ENCODE results near the gene KIR2DL4. TPM values are rescaled to one million over a fixed set of nuclear protein-coding genes. Genes with fewer than 3 reads are reported as not detected.
A peak's percentile ranks its signal among the peaks of the same experiment; 100 is the strongest.
"Not testable (repeated sequence)": the region's sequence is repeated elsewhere in the genome, so short reads cannot be mapped to it uniquely, and the experiment has no call there.

Gene KIR2DL4
- total RNA-seq (2014; rRNA removed; shearing (Covaris generic)) = not detected in 2 replicates

DNA sequence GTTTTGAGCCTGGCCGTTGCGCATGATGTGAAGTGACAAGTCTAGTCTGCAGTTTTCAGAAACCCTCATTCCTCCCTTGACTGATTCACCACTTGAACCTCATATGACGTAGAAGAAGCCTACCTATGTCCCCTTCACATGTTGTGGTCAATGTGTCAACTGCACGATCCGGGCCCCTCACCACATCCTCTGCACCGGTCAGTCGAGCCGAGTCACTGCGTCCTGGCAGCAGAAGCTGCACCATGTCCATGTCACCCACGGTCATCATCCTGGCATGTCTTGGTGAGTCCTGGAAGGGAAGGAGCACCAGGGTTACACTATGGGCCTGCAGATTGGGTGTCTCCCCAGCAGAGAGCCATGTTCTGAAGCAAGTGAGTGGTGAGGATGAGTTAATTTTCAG lies at the start of gene KIR2DL4:
TSS of gene KIR2DL4 (plus strand) at position 201 of the 400 bp plus-strand sequence. CDS start at position 243, 42 bp downstream.
- no peak for DNase-seq (ENCODE audit: low spot score)

DNA sequence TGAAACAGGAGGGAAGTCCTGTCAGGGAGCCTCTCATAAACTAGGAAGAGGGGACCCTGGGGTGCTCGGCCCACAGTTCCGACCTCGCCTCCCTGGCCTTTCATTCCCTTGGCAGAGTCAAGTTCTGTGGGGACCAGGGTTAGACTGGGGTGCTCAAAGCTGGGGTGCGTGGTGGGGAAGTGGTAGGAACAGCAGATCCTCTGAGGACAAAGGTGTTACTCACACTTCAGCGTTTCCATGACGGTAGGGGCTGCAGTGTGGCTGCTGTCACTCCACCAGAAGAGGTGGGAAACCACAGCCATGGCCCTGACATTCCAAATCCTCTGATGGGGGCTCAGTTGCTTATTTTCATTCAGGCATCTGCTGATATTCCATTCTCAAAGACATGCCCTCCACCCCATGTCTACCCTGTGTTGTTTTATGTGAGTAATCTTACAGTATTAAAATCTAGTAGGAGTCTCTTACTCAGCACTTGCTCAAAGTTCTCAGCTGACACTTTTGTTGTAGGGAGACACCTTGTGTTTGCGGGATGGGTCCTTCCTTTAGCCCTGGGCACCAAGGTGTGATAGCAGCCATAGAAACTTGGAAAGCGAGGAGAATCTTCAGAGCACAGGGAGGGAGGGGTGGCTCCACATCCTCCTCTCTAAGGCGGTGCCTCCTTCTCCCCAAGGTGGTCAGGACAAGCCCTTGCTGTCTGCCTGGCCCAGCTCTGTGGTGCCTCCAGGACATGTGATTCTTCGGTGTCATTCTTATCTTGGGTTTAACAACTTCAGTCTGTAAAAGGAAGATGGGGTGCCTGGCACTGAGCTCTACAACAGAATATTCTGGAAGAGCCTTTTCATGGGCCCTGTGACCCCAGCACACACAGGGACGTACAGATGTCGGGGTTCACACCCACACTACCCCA lies 47.0 kb upstream of the KIR2DL4 start:
- not testable (repeated sequence) for DNase-seq (ENCODE audit: low spot score)

DNA sequence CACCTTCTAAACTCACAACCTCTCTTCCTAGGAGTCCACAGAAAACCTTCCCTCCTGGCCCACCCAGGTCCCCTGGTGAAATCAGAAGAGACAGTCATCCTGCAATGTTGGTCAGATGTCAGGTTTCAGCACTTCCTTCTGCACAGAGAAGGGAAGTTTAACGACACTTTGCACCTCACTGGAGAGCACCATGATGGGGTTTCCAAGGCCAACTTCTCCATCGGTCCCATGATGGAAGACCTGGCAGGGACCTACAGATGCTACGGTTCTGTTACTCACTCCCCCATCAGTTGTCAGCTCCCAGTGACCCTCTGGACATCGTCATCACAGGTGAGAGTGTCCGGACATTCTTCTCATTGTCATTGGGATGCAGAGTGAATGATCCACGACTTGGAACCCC lies 44.8 kb upstream of the KIR2DL4 start:
- DNase-seq (ENCODE audit: low spot score) = not testable (repeated sequence)

DNA sequence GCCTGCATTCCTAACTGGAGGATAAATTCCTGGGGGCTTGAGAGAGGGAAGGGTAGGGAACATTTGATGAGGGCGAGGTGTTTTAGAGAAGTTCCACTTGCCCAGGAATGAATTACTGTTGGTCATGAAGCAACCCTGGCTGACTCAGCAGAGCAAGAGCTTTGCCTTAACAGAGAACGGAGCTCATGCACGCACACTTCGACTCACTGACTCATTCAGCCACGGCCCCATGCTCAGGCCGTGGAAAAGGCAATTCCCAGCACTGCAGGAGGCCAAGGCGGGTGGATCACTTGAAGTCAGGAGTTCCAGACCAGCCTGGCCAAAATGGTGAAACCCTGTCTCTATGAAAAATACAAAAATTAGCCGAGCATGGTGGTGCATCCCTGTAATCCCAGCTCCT lies 39.2 kb upstream of the KIR2DL4 start:
- DNase-seq (ENCODE audit: low spot score) = peak; percentile 16

DNA sequence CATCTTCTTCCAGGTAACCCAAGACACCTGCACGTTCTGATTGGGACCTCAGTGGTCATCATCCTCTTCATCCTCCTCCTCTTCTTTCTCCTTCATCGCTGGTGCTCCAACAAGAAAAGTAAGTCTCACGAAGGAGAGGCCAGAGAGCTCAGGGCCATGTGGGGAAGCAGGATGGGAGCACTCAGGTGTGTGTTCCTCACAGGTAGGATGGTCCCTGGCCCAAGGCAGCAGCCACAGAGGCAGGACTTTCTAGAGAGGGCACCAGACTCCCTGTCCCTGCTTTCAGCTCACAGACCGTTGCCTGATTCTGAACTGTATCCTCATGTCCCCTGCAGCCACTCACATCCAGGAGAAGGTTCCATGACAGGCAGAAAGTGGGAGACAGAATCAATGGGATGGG lies 36.9 kb upstream of the KIR2DL4 start:
- DNase-seq (ENCODE audit: low spot score) = not testable (repeated sequence)

DNA sequence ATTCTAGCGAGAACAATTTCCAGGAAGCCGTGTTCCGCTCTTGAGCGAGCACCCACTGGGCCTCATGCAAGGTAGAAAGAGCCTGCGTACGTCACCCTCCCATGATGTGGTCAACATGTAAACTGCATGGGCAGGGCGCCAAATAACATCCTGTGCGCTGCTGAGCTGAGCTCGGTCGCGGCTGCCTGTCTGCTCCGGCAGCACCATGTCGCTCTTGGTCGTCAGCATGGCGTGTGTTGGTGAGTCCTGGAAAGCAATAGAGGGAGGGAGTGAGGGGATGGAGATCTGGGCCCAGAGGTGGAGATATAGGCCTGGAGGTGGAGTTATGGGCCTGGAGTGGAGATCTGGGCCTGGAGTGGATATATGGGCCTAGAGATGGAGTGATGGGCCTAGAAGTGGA lies 33.8 kb upstream of the KIR2DL4 start, which contains the start of gene KIR2DL1:
TSS of gene KIR2DL1 (plus strand) at position 148 of the 400 bp plus-strand sequence. CDS start at position 206, 58 bp downstream.
- DNase-seq (ENCODE audit: low spot score) = not testable (repeated sequence)

DNA sequence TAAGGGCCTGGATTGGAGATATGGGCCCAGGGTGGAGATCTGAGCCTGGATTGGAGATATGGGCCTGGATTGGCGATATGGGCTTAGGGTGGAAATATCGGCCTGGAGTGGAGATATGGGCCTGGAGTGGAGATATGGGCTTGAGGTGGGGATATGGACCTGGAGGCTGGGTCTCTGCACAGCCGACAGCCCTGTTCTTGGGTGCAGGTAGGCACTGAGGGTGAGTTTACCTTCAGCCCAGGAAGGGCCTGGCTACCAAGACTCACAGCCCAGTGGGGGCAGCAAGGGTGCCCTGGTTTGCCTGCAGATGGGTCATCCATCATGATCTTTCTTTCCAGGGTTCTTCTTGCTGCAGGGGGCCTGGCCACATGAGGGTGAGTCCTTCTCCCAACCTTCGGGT lies 32.9 kb upstream of the KIR2DL4 start:
- not testable (repeated sequence) for DNase-seq (ENCODE audit: low spot score)

DNA sequence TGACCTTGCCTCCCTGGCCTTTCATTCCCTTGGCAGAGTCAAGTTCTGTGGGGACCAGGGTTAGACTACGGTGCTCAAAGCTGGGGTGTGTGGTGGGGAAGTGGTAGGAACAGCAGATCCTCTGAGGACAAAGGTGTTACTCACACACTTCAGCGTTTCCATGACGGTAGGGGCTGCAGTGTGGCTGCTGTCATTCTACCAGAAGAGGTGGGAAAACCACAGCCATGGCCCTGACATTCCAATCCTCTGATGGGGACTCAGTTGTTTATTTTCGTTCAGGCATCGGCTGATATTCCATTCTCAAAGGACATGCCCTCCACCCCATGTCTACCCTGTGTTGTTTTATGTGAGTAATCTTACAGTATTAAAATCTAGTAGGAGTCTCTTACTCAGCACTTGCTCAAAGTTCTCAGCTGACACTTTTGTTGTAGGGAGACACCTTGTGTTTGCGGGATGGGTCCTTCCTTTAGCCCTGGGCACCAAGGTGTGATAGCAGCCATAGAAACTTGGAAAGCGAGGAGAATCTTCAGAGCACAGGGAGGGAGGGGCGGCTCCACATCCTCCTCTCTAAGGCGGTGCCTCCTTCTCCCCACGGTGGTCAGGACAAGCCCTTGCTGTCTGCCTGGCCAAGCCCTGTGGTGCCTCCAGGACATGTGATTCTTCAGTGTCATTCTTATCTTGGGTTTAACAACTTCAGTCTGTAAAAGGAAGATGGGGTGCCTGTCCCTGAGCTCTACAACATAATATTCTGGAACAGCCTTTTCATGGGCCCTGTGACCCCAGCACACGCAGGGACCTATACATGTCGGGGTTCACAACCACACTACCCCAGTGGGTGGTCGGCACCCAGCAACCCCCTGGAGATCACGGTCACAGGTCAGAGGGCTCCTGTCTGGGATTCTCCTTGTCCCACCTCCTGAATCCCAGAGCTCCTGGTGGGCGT lies 32.1 kb upstream of the KIR2DL4 start:
- DNase-seq (ENCODE audit: low spot score) = peak; percentile 94

DNA sequence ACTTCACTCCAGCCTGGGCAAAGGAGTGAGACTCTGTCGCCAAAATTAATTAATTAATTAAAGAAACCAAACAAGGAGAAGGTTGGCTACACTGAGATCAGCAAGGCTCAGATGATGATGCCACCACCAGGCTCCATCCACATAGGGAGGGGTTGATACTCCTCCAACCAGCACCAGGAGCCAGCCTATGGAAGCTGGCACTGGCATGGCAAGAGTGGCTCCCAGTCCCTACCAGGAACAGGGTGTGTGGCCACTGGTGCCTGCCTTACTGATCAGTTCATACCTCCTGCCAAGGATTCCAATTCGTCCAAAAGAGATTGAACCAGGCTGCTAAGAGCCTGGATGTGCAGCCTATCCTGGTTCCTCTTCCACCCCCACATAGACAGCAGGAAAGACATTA lies 30.7 kb upstream of the KIR2DL4 start:
- DNase-seq (ENCODE audit: low spot score) = not testable (repeated sequence)

DNA sequence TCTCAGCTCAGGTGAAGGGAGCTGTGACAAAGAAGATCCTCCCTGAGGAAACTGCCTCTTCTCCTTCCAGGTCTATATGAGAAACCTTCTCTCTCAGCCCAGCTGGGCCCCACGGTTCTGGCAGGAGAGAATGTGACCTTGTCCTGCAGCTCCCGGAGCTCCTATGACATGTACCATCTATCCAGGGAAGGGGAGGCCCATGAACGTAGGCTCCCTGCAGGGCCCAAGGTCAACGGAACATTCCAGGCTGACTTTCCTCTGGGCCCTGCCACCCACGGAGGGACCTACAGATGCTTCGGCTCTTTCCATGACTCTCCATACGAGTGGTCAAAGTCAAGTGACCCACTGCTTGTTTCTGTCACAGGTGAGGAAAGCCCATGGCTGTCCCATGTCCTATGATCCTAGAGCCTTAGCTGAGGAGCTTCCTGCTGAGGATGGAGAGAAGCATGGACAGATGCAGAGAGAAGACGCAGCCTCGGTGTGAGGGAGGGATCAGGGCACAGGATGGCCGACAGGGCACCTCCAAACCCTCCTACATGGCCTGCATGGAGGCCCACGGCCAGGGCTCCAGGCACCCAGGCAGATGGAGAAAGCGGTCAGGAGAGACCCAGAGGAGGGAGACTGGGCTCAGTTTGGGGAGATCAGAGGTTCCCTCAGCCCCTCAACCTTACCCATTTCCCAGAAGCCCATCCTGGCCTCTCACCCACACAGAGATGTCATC lies 28.2 kb upstream of the KIR2DL4 start:
- not testable (repeated sequence) for DNase-seq (ENCODE audit: low spot score)

DNA sequence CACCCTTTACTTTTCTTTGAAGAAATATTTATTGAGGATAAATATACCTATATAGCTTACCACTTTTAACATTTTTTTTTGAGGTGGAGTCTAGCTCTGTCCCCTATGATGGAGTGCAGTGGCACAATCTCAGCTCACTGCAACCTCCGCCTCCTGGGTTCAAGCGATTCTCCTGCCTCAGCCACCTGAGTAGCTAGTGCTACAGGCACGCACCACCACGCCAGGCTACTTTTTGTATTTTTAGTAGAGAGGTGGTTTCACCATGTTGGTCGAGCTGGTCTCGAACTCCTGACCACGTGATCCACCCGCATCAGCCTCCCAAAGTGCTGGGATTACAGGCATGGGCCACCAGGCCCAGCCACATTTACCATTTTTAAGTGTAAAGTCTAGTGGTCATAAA lies 27.6 kb upstream of the KIR2DL4 start:
- DNase-seq (ENCODE audit: low spot score) = not testable (repeated sequence)

DNA sequence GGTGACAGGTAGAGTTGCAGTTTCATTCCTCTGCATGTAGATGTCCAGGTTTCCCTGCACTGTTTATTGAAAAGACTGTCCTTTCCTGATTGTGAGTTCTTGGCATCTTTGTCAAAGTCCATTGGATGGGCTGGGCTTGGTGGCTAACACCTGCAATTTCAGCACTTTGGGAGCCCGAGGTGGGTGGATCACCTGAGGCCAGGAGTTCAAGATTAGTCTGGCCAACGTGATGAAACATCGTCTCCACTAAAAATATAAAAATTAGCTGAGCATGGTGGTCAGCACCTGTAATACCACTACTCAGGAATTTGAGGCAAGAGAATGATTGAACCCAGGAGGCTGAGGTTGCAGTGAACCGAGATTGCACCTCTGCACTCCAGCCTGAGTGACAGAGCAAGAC lies 25.6 kb upstream of the KIR2DL4 start:
- DNase-seq (ENCODE audit: low spot score) = not testable (repeated sequence)

DNA sequence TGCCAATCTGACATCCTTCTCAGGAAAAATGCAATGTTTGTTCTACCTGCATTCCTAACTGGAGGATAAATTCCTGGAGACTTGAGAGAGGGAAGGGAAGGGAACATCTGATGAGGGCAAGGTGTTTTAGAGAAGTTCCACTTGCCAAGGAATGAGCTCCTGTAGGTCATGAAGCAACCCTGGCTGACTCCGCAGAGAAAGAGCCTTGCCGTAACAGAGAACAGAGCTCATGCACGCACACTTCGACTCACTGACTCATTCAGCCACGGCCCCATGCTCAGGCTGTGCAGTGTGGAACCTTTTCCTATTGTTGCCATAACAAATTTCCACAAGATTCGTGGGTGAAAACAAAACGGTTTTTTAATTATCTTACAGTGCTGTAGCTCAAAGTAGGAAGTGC lies 24.5 kb upstream of the KIR2DL4 start:
- DNase-seq (ENCODE audit: low spot score) = not testable (repeated sequence)

DNA sequence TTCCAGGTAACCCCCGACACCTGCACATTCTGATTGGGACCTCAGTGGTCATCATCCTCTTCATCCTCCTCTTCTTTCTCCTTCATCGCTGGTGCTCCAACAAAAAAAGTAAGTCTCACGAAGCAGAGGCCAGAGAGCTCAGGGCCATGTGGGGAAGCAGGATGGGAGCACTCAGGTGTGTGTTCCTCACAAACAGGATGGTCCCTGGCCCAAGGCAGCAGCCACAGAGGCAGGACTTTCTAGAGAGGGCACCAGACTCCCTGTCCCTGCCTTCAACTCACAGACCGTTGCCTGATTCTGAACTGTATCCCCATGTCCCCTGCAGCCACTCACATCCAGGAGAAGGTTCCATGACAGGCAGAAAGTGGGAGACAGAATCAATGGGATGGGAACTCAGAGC lies 20.5 kb upstream of the KIR2DL4 start:
- not testable (repeated sequence) for DNase-seq (ENCODE audit: low spot score)

DNA sequence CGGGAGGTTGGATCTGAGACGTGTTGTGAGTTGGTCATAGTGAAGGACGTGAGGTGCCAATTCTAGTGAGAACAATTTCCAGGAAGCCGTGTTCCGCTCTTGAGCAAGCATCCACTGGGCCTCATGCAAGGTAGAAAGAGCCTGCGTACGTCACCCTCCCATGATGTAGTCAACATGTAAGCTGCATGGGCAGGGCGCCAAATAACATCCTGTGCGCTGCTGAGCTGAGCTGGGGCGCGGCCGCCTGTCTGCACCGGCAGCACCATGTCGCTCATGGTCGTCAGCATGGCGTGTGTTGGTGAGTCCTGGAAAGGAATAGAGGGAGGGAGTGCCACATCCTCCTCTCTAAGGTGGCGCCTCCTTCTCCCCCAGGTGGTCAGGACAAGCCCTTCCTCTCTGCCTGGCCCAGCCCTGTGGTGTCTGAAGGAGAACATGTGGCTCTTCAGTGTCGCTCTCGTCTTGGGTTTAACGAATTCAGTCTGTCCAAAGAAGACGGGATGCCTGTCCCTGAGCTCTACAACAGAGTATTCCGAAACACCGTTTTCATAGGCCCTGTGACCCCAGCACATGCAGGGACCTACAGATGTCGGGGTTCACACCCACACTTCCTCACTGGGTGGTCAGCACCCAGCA lies 17.2 kb upstream of the KIR2DL4 start:
- DNase-seq (ENCODE audit: low spot score) = not testable (repeated sequence)

DNA sequence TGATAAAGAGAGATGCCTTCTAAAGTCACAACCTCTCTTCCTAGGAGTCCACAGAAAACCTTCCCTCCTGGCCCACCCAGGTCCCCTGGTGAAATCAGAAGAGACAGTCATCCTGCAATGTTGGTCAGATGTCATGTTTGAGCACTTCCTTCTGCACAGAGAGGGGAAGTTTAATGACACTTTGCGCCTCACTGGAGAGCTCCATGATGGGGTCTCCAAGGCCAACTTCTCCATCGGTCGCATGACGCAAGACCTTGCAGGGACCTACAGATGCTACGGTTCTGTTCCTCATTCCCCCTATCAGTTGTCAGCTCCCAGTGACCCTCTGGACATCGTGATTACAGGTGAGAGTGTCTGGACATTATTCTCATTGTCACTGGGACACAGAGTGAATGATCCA lies 15.3 kb upstream of the KIR2DL4 start:
- DNase-seq (ENCODE audit: low spot score) = not testable (repeated sequence)

DNA sequence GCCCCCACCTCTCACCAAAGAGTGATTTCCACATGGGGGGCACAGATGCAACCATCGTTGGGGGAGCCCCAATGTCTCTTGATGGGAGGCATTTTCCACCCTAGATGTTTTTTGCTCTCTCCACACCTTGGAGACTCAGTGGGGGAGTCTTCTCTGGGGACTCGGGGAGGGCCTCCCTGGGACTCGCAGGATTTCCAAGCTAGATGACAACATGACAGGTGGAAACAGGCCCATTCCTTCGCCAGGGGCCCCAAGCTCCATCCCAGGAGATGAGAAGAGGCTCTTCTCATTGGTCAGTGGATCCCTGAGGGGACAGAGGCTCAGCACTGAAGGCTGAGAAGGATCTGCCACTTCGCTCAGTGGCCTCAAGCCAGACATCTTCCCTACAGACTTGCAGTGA lies 12.7 kb upstream of the KIR2DL4 start:
- no peak for DNase-seq (ENCODE audit: low spot score)

DNA sequence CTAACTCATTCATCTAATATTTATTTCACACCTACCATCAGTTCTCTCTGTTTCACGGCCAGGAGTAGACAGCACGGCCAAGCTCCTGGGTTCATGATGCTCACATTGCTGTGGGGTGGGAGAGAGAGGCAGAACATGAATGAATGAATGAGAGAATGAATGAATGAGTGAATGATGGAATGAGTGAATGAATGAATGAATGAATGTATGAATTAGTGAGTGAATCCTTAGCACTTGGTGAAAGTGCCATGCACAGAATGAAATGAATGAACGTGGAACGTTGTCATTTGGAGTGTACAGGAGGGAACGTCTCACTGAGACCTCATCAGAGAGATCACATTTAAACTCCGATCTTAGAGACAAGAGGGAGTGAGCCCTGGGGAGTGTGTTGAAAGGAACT lies 11.9 kb upstream of the KIR2DL4 start:
- no peak for DNase-seq (ENCODE audit: low spot score)

DNA sequence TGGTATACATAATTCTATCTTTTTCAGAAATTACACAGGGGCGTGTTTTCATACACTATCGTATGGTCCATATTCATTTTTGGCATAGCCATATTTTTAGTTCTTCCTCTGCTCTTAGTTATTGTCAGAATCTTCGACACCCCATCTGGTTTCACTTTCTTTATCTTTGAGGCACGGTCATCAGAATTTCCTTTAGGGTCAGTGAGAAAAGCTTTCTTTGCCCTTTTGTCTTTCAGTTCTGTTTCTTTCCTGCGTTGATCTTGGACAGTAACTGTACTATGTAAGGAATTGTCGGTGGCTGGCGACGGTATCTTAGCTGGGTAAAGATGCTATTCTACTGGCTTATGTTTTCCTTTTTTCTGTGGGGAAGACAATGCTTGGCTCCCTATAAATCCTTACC lies 10.6 kb upstream of the KIR2DL4 start:
- DNase-seq (ENCODE audit: low spot score) = no peak

DNA sequence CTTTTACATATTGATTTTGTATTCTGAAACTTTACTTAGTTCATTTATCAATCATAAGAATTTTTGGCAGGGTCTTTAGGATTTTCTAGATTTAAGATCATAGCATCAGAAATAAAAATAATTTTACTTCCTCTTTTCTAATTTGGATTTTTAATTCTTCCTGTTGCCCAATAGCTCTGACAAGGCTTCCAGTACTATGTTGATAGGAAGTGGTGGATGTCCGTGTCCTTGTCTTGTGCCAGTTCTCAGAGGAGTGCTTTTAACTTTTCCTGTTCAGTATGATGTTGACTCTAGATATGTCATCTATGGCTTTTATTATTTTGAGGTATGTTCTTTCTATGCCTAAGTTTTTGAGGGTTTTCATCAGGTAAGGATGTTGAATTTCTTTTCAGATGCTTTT lies 7.7 kb upstream of the KIR2DL4 start:
- no peak for DNase-seq (ENCODE audit: low spot score)

DNA sequence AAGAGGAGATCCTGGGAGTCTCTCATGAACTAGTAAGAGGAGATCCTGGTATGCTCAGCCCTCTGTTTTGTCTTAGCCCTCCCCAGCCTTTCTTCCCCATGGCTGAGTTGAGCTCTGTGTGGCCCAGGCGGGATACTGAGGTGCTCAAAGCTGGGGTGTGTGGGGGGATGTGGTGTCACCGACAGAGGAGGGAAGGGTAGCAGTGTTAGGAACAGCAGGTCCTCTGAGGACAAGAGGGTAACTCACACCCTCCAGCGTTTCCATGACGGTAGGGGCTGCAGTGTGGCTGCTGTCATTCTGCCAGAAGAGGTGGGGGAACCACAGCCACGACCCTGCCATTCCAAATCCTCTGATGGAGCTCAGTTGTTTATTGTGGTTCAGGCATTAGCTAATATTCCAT lies 691 bp downstream of the KIR2DL4 start:
- DNase-seq (ENCODE audit: low spot score) = no peak

Data from A172 (cell line).